Stomach (tissue), 4 donors: ENCODE measurements around the gene PRDM2.

Experiments
- CTCF ChIP-seq, 7 experiments: fragments of 450-650 bp in 4 of 7; fragments of 200-600 bp in 3 of 7; sonication (generic) in 3 of 7; IDR thresholded peaks; one replicate each; pipeline ENCODE4 v1.5.1; 2016 to 2019; ENCODE audit warnings: antibody characterized with exemption in 7 of 7, control low read depth in 2 of 7, mild to moderate bottlenecking in 1 of 7
- POLR2A ChIP-seq, 4 donors: fragments of 450-650 bp; IDR thresholded peaks; one replicate each; pipeline ENCODE4 v1.6.1; 2016; ENCODE audit warnings: antibody characterized with exemption in 4 of 4, control low read depth in 2 of 4, mild to moderate bottlenecking in 1 of 4, moderate library complexity in 1 of 4

DNA sequence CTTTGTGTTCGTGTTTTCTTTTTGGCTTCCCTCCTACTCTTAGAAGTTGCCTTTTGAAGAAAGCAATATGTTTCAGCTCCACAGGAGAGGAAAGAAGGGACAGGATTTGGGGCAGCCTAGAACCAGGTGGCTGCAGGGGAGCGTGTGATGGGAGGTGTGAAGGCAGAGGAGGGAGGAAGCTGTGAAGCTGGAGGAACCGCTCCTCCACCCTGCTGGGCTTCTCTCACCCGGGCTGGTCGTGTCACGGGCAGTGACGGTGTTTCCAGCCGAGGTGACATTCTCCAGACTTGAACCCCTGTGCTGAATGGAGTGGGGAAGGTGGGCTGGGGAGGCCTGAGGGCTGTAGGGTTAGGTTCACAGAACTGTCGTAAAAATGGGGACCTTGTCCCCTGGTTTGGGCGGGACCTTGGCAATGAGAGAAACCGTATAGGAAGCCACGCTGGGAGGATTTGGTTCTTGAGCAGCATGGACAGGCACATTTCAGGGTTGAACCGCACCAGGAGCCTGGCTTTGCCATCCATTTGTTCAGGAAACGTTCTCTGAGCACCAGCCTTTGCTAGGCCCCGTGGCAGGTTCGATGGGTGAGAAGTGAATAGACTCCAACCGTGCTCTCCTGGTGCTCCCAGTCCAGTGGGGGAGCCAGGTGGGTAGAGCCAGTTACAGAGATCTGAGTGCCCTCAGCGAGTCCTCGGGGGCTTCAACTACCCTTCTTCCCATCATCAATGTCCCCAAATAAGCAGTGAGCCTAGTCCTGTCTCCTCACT is 103.0 kb downstream of the PRDM2 start:
- TF ChIP-seq CTCF (IDR thresholded peaks at IDR 0.05) (no peak), POLR2A (IDR thresholded peaks at IDR 0.05) (no peak)
